GM12873 (cell line): Measurements from ENCODE around the gene PLRG1.
A peak's percentile ranks its signal among the peaks of the same experiment; 100 is the strongest.

ENCODE experiments used
- TF ChIP-seq, protein P1 (sequence below): IDR thresholded peaks from 2 replicates; pipeline ENCODE4 v1.5.1; 2012; ENCODE audit warnings: low read depth, mild to moderate bottlenecking, moderate library complexity, low read length, control low read depth; ENCODE audit not compliant: insufficient read depth; ENCODE audit errors: missing control alignments

Gene PLRG1

GRCh38 chr4:154516318-154517029, 33.7 kb downstream of the PLRG1 start:
- TF ChIP-seq, protein P1, sequence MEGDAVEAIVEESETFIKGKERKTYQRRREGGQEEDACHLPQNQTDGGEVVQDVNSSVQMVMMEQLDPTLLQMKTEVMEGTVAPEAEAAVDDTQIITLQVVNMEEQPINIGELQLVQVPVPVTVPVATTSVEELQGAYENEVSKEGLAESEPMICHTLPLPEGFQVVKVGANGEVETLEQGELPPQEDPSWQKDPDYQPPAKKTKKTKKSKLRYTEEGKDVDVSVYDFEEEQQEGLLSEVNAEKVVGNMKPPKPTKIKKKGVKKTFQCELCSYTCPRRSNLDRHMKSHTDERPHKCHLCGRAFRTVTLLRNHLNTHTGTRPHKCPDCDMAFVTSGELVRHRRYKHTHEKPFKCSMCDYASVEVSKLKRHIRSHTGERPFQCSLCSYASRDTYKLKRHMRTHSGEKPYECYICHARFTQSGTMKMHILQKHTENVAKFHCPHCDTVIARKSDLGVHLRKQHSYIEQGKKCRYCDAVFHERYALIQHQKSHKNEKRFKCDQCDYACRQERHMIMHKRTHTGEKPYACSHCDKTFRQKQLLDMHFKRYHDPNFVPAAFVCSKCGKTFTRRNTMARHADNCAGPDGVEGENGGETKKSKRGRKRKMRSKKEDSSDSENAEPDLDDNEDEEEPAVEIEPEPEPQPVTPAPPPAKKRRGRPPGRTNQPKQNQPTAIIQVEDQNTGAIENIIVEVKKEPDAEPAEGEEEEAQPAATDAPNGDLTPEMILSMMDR, result no peak

DNA sequence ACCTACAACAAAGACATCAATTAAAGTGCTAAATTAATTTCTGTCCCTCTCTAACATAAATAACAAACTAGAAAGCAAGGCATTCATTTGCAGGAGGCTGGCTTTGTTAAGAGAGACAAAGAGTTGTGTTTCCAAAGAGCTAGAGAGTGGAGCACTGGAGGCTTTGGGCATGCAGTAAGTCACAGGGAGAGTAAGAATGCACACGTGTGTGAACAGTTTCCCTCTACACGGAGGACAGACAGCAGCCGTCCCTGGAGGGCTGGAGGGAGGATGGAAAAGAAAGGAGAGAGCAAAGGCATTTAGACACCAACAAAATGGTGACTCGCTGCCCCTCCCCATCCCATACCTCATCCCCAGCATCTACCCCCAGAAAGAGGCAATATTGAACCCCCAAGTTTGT, 38.2 kb downstream of the PLRG1 start:
- TF ChIP-seq, protein P1, result no peak

- TF ChIP-seq, protein P1, result no peak
Observed at GRCh38 chr4:154511548-154511947, 38.7 kb downstream of the PLRG1 start.

GRCh38 chr4:154507156-154507555, 43.0 kb downstream of the PLRG1 start:
- TF ChIP-seq, protein P1, result no peak

- TF ChIP-seq, protein P1, result peak; percentile 55
Observed at GRCh38 chr4:154506253-154506652, 43.9 kb downstream of the PLRG1 start.

DNA sequence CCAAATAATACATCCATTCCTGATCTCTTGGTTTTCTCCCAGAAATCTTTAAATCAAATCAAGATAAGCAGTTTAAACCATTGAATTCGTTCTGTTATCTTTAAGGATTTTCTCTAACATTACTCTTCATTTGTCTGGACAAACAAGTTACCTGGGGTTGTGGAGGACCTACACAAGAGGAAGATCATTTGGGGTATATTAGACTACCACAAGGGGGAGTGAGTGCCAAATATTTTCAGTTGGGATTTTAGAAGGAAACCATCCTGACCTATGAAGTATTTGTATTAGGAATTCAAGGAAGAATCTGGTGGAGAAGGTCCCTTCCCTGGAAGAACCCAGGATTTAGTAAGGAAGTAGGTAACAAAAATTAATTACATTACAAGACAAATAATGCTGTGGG, 46.6 kb downstream of the PLRG1 start:
- TF ChIP-seq, protein P1, result peak; percentile 51

DNA sequence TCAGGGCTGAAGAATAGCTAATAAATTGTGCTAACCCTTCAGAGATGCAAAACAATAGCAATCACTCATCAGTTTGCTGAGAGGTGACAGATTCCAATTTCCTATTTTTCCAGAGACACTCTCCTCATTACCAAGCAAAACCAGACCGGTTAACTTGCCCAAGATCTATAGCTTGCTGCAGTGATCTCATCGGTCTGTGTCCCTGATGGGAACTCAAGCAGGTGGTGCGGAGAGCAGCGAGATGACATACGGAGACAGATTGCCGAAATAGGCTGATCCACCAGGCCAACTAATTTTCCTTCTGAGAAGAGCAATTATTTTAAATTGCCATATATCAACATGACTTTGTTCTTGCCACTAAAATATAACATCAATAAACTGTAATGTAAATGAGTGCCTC, 48.1 kb downstream of the PLRG1 start:
- TF ChIP-seq, protein P1, result no peak
